ENCODE results near the gene SLC13A3.

The SLC13A3 gene

DNA sequence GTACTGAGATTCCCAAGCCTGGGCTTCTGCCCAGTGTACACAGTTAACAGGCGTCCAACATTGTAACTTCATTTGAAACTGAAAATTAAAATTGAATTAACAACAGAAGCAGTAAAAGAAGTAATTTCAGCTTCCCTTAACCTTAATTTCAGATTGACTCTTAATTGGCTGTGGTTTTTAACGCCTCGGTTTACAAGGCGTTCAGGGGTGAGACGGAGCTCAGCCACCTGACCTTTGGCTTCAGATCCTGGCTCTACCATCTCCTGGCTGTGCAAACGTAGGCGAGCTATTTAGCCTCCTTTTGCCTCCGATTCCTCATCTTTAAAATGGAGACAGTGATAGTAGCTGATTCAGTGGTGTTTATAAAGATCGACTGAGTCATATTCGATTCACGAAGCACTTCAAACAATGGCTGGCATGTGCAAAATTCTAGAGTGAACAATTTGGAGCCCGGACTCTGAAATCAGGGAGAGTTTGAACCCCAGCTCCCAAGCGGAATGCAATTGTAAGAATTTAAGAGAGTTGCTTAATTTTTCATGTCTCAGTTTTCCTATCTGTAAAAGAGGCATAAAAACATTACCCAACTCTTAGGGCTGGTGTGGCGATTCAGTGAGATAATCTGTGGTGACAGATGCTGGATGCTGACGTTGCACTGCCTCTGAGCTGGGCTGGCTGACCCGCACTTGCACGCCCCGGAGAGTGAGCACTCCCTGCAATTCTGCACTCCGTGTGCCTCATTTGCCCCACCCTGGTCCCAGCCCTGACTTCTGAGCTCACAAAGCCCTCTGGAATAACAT lies 77.3 kb downstream of the SLC13A3 start:
- DNase-seq = no peak

DNA sequence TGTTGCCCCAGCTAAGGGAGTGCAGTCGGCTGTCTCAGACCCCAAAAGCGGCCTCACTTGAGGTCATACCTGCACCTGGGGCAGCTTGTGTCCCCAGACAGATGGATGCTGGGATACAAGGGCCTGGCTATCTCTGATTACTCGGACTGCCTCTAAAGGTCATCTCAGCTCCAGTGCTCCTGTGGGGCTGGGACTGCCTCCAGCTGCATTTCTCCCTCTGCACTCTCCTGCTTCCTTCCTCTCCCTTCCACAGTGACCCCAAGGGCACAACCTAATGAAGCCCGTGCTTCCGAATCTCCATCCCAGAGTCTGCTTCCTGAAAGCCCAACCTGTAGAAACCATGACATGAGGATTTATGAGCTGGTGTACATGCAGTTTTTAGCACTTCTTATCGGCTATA lies 78.0 kb downstream of the SLC13A3 start:
- no peak for DNase-seq

DNA sequence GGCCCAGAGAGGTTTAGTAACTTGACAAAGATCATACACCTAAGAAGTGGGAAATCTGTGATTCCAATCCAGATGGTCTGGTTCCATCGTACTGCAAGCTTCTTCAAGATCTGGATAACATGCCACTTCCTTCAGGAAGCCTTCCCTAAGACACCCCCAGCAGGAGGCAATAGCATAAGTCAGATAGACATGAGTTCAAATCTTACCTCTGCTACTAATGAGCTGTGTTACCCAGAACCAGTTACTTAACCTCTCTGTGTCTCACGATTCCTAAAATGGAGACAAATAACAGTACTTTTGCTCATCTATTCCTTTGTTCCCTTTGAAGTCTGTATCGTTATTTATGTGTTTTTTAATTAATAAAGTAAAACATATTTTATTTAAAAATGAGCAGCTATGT lies 78.5 kb downstream of the SLC13A3 start:
- DNase-seq = no peak

DNA sequence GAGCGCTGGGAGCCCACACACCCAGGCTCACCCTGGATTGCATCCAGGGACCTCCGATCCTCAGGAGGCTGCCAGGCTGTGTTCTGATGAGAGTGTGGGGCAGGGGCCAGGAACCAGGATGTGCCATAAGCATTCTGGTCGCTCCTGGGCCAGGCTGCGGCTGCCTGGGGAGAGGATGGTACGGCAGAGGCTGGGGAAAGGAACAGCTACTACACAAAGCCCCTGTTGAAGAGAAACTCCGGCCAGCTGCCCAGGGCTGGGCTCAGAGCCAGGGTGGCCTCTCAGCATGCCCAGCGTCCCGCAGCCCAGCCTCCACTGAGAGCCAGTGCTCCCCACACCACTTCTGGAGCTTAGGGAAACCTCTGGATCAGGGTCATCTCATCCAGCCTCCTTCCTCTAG lies 79.1 kb downstream of the SLC13A3 start:
- DNase-seq = peak; percentile 39 to 64

DNA sequence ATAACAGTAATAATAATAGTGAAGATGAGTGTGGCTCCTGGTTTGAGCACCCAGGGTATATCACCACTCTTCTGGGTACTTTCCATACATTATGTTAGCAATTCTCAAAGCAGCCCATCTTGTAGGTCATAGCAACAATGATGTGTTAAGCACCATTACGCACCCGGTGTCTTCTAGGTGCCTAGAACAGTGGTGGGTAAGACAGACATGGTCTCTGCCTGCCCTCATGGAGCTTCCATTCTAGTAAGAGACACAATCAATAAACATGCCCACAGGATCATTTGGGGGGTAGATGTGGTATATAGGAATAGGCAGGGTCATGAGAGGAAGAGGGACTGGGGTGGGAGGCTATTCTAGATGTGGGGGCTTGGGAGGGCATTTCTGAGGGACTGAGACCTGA lies 79.8 kb downstream of the SLC13A3 start:
- no peak for DNase-seq

DNA sequence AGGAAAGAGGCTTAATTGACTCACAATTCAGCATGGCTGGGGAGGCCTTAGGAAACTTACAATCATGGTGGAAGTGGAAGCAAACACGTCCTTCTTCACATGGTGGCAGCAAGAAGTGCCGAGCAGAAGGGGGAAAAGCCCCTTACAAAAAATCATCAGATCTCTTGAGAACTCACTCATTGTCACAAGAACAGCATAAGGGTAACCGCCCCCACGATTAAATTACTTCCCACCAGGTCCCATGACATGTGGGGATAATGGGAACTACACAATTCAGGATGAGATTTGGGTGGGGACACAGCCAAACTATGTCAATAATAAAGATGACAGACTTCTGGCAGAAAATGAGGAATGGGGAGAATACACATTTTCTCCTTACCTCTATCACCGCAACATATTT lies 80.3 kb downstream of the SLC13A3 start:
- DNase-seq = no peak

DNA sequence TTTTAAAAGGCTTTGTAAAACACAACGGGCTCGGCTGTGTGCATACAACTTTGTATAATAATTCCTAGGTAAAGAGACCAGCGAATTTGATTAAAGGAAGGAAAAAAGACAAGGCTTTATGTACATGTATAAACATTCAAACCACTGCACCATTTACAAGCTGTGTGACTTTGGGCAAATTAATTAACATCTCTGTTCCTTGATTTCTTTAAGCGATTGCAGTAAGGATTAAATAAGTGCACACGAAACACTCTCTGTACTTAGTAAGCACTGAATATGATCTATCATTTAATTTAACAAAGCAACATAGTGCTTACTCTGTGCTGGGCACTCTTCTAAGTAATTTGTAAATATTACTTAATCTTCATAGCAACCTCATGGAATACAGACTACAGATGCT lies 81.3 kb downstream of the SLC13A3 start:
- no peak for DNase-seq

DNA sequence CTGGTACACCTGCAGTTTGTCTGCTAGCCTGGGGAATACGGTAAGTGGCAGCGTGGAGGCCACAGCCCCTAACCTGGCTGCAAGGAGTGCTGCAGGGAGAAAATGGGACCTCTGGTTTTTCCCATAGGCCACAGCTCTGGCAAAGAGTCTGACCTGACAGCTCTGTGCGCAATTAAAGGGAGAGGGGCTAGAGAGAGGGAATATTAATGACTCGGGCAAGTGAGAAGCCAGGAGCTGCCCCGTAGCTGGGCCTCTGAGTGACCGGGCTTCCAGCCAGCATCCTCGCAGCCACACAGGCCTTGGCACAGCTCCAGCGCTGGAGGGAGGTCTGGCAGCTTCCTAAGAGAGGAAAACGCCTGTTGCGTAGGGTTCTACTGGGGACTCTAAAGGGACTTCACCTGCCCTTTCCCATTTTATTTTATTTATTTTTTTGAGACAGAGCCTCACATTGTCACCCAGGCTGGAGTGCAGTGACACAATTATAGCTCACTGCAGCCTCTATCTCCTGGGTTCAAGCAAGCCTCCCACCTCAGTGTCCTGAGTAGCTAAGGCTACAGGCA lies 82.6 kb downstream of the SLC13A3 start:
- DNase-seq = peak; percentile 85 to 93

DNA sequence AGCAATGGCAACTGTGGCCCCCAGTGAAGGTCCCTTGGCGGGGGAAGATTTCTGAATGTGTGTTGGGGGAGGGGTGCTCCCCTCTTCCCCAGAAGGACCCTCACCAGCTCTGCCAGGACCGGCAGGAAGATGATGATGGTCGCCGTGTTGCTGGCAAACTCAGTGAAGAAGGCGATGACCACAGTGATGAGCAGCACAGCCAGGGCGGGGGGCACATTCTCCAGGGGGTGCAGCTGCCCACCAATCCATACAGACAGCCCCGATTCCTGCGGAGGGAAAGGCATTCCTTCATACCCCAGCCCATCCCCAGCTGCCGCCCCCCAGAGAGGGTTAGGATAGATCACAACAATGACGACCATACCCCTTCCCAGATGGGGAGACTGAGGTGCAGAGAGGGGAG lies 85.1 kb downstream of the SLC13A3 start:
- no peak for DNase-seq

DNA sequence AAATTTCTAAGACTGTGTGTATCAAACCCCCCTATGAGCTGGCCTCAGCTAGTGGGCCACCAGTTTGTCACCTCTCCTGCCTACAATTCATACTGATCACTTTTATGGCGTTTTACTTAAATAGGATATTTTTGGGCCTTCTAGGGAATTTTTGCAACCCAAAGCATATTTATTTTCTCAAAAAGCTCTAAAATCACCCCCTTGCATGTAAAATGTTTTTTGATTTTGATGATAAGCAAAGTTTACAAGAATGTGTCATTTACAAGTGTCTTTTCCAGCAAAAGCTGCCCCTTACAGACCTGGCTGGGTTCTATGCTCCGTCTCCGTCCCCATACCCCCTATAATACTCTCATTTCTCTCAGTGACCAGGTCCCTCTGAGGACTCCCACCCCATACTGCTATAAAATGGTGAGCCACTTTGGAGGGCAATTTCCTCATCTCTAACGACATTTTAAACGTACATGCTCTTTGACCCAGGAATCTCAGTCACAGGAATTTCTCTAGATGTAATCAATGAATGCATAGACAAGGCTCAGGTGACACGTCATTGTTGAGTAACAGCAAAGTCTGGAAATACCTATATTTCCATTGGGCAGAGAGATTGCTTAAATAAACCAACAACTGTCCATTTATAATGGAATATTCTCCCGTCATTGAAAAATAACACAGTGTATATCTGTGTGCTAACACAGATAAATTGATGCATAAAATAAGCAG lies 86.9 kb downstream of the SLC13A3 start:
- DNase-seq = no peak

DNA sequence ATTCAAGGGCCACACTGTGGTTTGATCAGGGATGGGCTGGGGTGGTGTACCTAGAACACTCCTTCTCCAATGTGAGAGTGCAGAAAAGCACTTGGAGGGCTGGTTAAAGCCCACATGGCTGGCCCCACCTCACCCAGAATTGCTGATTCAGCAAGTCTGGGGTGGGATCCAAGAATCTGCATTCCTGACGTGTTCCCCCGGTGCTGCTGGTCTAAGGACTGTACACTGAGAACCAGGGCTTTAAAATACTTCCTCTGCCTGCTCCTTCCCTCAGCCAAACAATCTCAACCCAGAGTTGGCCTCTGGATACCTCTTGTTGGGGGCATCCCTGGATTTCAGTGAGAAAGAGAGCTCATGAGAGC lies 87.4 kb downstream of the SLC13A3 start:
- DNase-seq = no peak

DNA sequence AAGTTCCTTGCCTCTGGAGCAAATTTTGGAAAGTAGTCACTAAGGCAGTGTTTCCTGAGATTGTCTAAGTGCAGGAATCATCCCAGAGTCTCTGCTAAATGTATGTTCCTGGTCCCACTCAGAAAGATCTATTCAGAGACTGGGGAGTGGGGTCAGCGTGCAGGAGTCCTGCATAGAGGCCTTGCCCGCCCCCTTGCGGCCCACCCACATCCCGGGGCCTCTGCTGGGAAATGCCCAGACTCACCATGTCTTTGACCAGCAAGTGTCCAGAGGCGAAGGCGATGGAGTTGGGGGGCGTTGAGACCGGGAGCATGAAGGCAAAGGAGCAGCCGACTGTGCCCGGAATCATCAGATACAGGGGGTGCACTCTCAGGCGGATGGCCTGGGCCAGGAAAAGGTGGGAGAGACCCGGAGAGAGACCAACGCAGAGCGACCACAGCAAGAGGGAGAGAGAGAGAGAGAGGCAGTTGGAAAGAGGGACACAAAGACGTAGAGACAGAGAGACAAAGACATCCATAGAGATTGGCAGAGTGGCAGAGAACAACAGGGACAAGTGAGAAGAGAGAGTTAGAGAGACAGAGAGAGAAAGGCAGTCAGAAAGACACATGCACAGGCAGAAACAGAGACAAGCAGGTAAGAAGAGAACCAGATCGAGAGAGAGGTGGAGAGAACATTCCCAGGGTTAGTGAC lies 87.9 kb downstream of the SLC13A3 start:
- peak in 1 of 2 experiments; percentile 51 for DNase-seq

DNA sequence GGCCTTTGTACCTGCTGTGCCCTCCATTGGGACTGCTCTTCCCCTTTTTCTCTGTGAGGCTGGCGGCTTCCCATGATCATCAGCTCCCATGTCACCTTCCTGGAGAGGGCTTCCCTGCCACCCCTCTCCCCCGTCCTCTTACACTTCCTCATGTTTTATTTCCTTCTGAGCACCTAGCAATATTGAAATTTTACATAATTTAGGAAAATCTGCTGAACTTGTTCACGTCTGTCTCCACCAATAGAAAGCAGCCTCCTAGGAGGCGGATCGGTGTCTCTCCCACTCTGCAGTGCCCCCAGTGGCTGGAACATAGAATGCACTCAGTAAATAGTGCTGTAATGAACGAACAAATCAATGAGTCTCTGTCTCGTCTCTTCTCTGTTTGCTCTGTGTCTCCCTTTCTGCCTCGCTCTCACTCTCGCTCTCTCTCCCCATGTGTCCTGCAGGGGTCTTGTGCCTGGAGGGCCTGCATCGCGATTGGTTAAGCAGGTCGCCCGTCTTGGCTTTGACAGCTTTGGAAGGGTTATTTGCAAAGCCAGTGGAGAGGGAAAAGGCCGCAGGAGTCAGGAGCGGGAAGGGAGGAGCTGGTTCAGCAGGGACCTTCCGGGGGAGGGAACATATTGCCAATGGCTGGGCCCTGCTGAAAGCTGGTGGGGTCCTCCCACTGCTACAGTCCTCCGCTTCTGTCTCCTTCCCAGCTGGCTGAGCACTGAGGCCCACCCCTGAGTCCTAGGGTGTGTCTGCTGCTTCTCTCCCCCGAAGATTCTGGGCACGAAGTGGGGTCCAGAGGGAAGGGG lies 88.7 kb downstream of the SLC13A3 start:
- DNase-seq = peak; percentile 83 to 91

DNA sequence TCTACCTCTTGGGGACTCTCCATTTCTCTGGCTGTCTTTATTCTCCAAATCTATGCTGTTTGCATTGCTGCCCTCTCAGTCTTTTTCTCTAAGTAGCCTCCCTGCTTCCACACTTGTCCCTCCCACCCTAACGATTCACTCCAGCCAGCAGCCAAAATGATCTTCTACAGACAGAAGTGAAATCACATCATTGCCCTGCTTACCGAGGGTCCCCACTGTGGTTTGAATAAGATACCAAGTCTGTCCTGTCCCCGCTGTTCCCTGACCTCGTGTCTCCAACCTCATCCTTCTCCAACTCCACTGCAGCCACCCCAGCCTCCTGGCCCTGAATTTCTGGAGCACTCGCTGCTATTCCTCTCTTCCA lies 89.3 kb downstream of the SLC13A3 start:
- no peak for DNase-seq

DNA sequence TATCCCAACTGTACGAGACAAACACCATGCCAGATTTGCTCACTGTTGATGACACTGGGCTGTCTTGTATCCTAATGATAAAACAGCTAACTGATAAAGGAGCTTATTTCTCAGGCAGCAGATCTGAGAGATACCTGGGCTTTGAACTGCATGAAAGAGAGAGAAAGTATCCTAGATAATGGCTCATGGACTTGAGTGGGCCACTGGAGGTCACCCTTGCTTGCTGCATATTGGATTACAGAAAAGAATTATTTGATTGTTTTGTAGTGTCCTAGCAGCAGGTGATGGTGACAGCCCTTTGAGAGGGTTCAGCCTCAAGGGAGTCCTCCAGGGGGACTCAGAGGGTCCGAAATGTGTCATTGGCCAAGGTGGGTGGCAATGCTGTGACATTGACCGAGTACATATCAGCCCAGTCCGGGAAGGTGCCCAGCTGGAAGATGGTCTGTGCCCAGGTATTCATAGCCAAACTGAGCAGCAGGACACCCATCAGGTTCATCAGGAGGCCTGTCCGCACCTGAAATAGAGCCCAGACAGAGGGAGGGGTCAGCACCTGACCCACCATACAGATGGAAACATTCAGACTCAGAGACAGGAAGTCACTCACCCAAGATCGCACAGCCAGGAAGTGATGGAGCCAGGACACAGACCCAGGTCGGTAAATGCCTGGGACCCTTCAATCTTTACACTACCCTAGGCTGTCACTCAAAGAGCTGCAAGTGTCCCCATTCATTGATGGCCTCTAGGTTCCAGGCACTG lies 91.4 kb downstream of the SLC13A3 start:
- DNase-seq = no peak

DNA sequence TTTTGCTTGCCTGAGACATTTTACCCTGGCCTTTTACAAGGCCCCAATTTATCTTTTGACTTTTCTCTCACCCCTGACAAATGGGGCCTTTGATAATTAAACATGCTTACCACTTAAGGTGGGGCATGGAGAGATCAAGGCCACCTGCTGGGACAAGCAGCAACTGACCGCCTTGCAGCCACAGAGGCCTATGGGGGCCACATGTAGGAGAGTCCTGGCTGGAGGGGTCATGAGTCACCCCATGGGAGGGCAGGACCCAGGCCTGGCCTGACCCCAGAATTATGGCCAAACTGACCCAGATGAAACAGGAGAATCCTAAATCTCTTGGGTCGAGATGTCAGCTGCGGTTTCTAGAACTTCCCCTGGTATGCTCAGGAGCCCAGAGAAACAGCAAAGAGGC lies 92.3 kb downstream of the SLC13A3 start:
- DNase-seq = no peak

DNA sequence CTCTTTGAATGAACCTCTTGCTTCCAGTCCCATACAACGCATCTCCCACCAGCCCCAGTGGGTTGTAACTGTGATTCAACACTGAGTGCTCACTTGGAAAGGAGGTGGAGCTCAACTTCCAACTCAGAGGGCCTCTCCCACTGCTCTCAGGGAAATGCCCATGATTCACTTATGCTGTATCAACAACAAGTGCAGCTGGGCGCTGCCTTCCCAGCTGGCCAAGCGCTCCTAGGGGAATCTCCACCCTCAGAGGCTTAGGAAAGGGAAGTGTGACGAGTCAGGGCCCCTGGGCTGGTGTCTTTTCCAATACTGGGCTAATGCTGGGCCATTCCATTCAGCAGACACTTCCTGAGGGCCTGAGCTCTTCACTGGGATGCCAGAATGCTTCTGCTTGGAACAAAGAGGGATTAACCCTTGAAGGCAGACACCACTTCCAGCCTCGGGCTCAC lies 92.7 kb downstream of the SLC13A3 start:
- peak; percentile 81 to 82 for DNase-seq

DNA sequence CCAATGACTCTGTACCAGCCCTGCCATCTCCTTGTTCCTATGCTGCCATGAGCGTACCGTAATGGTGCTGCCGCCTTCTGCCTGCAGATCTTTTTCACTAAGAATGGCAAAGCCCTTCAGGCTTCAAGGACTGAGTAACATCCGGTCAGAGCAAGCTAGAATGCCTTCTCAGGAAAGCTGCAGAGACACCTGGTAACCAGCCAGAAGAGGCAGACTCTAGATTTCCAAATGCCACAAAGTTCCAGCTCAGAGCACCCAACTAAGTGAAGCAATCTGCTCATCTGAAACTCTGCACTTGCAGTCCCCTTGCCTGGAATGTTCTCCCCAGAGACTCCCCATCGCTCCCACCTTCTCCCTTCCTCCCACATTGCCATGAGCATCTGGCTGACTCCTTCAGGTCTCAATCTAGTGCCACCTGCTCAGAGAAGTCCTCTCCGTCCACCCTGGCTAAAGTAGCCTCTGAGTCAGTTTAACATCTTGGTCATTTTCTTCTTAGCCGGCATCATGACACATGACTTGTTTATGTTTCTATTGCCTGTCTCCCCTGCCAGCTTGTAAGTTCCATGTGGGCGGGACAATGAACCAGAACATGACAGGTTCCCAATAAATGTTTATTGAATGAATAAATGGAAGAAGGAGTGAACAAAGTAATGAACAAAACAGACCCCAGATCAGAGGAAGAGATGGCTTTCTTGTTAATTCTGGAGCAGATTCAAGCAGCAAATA lies 93.9 kb downstream of the SLC13A3 start:
- no peak for DNase-seq

DNA sequence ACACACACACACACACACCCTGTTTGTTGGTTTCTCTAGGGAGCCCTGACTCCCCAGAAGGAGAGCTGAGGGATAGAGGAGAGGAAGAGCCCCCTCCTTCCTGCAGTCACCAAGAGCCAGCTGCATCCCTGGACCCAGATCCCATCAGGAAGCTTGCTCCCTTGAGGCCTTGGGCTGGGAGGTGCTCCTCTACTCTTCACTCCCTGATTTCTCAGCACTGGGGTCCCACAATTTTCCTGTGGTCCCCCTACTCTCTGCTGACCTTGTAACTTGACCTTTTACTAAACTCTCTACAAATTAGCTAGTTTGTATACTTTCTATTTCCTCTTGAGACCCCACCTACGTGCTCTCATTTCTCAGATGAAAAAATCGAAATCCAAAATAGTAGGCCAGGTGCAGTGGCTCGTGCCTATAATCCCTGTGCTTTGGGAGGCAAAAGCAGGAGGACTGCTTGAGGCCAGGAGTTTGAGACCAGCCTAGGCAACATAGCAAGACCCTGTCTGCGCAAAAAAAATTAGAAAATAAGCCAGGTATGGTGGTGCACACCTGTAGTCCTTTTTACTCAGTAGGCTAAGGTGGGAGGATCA lies 95.8 kb downstream of the SLC13A3 start:
- no peak for DNase-seq

DNA sequence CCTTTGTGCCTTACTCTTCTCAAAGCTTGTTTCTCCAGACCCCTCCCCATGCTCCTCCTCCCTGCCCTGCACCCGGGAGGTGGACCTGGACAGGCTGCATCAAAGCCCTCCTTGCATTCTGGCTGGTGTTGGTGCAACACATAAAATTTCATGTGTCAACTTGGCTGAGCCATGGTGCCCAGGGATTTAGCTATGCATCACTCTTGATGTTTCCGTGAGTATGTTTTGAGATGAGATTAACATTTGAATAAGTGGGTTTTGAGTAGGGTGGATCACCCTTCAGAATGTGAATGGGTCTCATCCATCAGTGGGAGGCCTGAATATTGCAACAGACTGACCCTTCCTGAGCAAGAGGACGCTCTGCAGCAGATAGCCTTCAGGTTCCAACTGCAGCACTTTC lies 96.4 kb downstream of the SLC13A3 start:
- DNase-seq = no peak

DNA sequence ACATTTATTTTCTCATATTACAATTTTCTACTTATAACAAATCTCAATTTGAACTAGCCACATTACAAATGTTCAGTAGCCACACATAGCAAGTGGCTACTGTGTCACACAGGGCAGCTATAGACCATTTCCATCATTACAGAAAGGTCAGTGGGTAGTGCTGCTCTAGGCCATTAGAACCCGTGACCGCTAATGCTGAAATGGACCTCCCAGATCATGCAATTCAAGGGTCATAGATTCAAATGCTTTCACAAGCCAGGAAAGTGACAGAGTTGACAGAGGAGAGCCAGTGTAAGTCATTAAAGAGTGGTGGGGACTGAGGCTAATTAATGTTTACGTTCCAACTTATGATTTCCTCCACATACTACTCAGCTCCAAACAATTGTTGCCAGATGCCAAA lies 97.3 kb downstream of the SLC13A3 start:
- no peak for DNase-seq

Measured in SHP77 (cell line).